ENCODE data around the gene NBAS. TPM values are rescaled to one million over a fixed set of nuclear protein-coding genes. Genes with fewer than 3 reads are reported as not detected.

NBAS gene
- total RNA-seq, 1 donor from 2014 or later: 36.0 TPM

DNA sequence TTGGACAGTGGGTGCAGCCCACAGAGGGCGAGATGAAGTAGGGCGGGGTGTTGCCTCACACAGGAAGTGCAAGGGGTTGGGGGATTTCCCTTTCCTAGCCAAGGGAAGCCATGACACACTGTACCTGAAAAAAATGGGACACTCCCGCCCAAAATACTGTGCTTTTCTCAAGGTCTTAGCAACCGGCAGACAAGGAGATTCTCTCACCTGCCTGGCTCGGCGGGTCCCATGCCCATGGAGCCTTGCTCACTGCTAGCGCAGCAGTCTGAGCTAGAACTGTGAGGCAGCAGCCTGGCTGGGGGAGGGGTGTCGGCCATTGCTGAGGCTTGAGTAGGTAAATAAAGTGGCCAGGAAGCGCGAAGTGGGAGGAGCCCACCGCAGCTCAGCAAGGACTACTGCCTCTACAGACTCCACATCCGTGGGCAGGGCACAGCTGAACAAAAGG, 244.7 kb downstream of the NBAS start:
- intact Hi-C loops (cut with micrococcal nuclease): no loop called here

DNA sequence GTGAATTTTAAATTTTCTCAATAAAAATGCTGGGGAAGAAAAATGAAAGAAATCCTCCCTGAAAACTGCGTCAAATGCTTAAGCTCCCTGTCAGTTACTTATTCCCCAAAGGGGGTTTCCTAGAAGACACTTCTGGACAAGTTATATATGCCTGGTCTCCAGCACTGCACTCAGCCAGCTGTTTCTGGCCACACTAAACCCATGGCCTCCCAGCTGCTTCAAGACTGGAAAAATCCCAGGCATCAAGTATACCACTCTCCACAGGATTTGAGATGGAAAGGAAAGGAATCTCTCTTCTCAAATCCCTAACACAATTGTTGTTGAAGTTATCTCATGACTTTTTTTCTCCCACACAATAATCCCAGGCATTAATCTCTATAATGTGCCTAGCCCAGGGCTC, 245.7 kb downstream of the NBAS start:
- intact Hi-C loops (cut with micrococcal nuclease): no loop called here

DNA sequence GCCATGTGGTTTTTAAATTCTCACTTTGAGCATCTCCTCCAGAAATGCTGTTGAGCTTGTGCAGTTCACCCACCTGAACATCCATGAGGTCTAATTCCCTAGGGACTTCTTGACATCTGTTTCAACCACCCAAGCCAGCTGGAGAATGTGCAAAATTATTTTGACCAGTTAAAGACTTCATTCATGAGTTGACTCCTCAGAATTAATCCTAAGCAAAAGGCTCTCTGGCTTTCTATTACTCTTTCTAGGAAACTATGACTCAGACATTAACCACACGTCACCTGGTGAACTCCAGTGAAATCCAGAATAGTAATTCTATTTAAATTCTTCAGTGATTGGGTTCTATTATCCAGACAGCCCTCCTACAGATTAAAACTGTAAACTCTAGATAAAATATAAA, 247.5 kb downstream of the NBAS start:
- intact Hi-C loops (cut with micrococcal nuclease): loop anchor here (1.0 to 5.0 kb wide), 3 partner anchors 64 to 249 kb away; partner anchors contain the start of gene NBAS

DNA sequence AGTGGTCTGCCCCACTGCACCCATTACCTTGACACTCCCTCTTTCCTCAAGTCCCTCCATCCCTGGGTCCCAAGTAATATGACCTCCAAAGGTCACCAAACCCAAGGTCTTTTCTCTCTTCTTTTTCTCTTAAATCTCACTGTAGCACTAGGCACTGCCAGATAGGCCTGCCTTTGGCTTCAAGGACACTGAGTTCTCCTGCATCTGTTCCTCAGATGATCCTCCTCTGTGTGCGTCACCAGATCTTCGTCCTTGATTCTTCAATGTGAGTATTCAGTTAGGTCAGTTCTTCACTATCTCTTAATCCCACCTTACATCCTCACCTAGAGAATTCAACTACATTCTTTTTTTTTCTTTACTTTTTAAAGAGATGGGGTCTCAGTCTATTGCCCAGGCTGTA, 249.2 kb downstream of the NBAS start:
- intact Hi-C loops (cut with micrococcal nuclease): loop anchor here (1.0 to 5.0 kb wide), 3 partner anchors 11 to 250 kb away; partner anchors contain the start of gene NBAS

DNA sequence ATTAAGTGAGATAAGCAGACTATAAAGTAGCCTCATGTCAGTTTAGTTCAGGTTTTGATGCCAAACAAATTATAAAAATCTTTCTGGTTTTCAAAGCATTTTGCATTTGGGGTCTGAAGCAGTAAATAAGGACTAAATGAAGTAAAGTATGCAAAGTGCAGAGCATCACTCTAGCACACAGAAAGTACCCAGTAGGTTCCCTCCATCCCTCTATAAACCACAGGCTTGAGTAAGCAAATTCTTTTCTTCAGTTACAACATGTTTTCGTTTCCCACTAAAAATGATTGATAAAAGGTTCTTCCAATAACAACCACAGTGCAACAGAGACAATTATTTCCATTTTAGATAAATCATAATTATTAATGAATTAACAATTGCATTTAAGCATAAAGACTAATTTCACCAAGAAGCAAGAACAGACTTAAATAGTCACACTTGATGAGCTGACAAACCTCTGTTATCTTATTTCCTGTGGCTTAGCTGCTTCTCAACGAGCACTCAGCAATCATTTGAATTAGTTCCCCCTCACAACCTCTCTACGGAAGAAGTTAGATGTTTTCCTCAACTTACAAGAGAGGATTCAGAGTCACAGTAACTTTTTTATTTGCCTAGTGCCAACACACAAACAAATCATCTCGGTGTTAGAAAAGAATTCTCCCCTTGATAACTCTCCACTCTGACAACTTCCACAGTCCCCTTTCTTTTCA, 249.8 kb downstream of the NBAS start:
- intact Hi-C loops (cut with micrococcal nuclease): loop anchor here (1.0 to 5.0 kb wide), 3 partner anchors 10 to 251 kb away; partner anchors contain the start of gene NBAS

DNA sequence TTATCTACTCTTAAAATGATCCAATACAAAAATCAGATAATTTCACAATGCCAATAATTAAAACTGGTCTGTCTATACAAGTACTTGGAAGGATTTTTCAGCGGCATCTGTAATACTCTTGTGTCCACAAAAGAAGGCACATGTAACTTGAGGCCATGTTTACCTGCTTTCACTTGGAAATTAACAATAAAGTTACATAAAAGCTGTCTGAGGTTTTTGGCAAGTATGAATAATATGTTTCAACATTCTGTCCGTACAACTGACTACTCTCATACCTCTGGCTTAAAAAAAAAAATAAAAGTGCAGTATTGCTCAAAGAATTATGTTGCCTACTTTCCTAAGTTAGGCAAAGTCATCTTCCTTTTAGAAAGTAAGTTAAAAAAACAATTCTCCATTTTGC, 253.6 kb downstream of the NBAS start:
- intact Hi-C loops (cut with micrococcal nuclease): no loop called here

DNA sequence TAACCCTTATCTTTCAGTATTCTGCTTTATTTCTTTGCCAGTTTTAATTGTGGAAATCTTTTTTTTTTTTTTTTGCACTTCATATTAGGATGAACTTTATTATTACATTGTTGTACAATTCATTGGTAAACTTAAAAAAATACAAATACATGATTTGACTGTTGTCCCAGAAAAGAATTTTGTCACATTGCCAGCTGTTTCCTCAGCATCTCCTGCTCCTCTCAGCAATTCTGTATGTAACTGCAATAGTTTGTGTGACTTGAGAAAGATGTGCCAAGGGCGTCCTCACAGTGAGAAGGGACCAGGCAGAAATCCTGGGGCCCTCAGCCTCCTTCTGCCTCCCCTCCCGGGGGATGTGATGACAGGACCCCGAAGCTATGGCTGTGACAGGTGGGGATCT, 254.4 kb downstream of the NBAS start:
- intact Hi-C loops (cut with micrococcal nuclease): no loop called here

DNA sequence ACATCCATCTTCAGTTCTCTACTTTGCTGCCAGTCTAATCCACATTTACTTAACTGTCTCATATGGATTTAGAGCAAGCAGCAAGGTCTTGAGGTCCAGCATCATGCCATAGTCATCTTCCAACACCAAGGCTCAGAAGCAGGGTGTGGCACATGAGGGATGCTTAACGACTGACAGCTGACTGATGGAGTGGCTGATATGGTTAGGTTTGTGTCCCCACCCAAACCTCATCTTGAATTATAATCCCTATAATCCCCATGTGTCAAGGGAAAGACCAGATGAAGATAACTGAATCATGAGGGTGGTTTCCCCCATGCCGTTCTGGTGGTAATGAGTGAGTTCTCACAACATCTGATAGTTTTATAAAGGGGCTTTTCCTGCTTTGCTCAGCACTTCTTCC, 257.3 kb downstream of the NBAS start:
- intact Hi-C loops (cut with micrococcal nuclease): no loop called here

DNA sequence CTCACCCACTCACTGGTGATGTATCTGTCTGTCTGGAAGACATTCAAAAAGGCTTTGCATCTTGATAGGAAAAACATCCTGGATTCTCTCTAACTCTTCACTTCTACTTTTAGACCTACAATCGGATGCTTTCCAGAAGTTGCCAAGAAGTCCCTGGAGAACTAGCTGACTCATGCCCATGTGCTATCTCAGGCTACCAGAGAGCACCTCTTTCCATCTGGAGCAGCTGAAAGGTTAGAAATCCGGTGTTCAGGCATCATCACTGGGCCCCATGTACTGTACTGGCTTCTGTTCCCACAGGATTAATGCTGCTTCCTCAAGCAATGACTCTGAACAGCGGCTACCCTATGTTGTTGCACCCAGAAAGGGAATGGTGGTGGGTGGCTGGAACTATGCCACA, 259.0 kb downstream of the NBAS start:
- intact Hi-C loops (cut with micrococcal nuclease): no loop called here

DNA sequence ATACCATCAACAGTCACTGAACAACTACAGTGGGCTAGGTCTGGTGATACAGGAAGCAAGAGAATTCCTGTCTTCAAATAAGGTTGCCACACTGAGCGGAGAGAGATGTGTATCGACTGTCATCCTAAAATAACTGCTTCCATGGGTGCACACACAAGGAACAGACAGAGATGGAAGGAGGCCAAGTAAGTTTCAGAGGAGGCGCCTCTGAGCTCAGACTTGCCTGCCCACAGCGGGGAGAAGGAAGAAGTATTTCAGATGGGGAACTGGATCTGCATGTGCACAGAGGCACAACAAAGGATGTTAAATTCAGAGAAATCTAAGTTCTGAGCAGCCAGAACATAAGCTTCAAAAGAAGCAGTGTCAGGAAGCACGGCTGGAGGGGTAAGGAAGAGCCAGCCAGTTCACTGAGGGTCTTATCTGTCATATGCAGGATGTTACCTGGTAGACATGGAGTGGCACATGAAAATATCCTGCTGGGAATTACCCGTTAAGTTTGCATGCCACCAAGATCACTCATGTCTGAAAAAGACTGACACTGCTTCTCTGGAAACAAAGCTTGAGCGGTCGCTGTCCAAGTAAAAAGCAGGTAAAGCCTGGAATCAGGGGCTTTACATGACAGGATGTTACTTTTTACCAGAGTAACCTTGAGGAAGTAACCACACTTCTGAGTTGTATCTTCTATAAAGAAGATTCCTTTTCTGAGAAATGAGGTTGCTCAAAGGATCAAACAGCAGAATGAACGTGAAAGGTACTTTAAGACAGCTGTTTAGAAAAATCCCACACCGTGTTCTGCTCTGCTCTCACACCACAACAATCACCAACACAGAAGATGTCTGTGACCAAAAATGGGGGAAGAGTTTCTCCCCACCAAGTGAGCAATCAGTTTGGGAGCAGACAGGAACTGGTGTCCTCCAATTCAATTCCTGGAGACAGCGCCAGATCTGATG, 260.2 kb downstream of the NBAS start:
- intact Hi-C loops (cut with micrococcal nuclease): loop anchor here (1.0 kb wide), 1 partner anchor 10 kb away; no protein-coding TSS in a partner anchor

DNA sequence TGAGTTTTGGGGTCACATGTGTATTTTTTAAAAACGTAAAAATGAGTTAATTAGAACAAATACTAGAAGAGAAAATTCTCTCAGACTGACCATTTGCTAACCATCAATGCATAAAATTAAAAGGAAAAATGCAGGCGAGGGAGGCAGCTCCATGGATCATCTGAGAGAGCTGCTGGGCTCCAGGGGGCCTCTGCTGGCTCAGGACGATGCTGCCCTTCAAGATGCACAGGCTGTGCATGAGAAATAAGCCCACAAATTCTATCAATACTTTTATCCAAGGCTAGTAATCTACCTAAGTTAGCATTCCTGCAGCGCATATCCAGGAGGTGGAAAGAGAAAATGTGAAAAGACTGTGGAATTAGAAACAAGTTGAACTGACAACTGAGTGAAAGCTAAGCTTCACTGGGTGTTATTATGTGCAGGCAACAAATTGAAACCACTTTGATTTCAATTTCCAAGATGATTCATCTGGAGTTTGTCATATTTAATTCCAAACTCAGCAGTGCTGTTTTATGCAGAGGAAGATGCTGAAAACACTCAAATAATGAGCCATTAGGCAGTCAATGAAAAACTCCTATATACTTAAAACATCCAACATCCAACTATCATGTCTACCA, 261.1 kb downstream of the NBAS start:
- intact Hi-C loops (cut with micrococcal nuclease): no loop called here

DNA sequence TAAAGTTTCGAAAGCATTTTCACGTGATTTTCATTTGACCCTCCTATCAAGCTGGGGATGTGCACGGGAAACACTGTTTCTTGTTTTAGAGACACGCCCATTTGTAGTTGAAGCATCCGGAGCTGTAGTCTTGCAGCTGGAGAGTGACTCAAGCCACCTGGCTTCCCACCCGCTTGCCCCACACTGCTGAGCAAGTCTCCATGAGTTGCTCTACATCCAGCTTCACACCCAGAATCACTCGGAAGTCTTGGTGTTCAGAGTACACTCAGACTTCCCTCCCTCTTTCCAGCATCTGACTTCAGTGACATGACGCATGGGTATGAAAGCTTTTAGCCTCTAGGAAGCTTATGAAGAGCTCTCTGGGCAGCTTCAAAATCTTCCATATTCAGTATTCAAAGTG, 262.4 kb downstream of the NBAS start:
- intact Hi-C loops (cut with micrococcal nuclease): no loop called here

DNA sequence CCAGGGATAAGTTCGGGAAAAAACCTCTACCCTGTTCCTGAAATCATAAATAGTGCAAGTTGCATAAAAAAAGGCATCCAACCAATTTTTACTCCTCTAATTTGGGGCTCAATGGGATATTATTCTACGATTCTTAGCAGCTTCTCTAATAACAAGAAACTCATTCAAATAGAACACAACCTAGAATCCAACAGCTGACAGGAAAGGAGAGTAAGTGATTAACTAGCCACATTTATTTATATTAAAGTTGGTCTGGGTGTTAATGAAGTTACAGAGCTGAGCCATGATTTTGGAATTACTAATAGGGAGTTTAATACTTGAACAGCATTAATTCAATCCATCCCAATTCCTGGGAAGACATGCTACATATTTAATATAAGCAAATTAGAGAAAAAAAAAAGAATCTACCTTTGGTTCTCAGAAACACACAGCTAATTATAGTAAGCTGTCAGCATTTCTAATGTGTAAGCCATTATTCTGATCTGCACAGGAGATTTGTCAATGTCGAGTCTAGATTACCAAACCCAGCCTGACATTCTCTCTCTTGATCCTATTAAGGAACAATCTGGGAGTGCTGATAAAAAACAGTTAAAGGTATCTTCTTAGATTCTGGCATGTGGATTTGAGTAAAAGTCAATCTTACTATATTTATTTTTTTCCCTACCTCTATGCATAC, 267.7 kb downstream of the NBAS start:
- intact Hi-C loops (cut with micrococcal nuclease): no loop called here

DNA sequence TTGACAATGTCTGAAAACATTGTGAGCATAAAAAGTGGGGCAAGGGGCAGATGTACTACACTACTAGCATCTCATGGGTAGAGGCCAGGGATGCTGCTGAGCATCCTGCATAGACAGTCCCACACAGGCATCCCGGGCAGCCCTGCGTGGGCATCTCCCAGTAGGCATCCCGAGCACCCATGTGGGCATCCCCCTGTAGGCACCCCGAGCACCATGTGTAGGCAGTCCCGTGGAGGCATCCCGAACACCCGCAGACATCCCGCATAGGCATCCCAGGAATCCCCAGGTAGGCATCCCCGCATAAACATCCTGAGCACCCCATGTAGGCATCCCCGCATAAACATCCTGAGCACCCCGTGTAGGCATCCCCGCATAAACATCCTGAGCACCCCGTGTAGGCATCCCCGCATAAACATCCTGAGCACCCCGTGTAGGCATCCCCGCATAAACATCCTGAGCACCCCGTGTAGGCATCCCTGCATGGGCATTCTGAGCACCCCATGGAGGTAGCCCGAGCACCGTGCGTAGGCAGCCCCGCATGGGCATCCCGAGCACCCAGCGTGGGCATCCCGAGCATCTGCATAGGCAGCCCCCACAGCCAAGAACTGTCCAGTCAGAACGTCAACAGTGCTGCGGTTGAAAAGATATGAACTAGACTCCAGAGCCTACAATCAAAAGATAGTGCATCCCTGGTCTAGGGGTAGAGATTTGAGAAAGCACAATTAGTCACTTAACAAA, 273.5 kb downstream of the NBAS start:
- intact Hi-C loops (cut with micrococcal nuclease): no loop called here

DNA sequence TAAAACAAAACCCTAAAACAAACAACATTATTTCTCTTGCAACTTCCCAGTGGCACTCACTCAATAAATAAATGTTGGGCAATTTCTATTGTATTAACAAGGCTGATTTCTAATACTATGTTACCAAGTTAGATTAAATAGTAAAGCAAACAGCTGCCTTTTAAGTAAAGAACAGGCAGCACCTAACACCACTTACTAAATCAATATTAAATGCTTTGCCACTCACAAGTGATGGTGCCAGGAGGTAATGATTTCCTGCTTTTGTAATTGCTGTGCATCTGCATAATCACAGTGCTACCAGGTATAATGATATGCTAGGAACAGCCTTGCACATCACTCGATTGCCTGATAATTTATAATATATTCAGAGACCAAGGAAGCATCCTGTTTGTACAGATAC, 276.5 kb downstream of the NBAS start:
- intact Hi-C loops (cut with micrococcal nuclease): no loop called here

DNA sequence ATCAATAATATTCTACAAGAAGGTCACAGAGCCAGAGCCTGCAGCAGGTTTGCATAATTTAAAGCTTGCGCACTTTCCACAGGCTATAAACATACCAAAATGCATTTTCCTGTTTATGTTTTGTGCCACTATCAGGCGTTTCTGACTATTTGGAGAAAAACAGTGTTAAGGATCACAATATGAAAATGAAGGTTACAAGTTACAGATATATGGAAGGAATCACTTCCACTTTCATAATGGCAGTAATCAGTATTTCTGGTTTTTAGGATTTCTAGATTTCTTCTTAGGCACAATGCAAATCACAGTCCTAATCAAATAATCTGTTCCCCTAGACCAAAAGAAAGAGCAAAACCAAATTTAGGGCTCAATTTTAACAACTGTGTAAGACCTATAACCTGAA, 279.5 kb downstream of the NBAS start:
- intact Hi-C loops (cut with micrococcal nuclease): no loop called here

DNA sequence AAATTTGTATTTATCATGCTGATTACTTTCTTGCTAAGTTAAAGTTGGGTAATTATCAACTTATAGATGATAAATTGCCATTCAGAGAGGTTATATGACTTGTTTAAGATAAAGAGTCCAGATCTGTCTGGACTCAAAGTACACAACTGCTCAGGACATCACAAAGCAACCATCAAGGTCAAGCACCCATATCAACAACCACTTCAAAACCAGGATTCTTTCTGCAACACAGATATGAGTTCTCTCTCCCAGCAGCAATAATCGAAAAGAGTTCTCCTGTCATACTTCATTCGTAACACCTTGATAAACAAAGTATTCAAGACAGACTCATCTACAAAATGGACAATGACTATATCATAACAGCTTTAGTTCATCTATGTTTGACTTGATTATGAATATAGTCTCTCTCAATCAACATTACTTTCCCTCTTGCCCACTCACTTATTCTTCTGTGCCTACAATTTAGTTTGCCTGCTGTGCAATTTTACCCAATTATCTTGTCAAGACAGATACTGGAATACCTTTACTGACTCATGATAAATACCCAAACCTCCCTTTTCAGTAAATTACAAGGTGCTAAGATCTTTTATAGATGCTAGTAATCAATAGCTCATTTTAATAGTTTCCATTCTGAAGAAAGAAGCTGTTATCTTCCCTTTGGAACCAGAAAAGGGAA, 281.8 kb downstream of the NBAS start:
- intact Hi-C loops (cut with micrococcal nuclease): no loop called here

DNA sequence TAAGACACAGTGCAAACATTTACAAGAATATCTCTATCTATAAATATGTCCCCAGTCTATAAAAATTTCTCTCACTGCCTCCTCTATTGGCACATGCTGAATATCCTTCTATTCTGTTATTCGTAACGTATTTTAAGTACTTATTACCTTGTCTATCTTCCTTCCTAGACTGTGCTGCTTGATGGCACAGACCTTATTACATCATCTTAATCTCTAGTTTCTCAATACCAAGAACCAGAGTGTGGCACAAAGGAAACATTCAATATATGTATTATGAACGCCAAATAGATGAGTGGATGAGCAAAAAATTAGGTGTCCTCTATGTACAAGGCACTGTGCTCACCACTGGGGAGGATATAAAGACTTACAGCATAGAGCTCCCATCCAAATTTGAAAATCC, 282.8 kb downstream of the NBAS start:
- intact Hi-C loops (cut with micrococcal nuclease): no loop called here

DNA sequence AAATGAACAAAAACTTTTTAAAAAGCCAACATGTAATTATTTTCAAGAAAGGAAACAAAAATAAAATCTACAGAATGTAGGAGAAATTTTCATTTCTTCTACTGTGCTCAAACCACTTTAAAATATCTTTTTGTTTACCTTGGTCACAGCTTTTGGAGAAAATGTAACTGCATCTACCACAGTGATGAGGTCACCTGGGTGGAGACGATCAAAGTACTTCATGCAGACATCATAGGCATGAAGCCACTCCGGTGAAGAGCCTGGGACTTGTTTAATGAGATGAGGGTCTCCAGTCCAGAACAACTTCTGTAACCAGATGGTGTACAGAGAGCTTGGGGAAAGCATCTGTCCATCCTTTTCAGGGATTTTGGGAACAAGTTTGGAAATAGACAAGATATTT, 285.8 kb downstream of the NBAS start:
- intact Hi-C loops (cut with micrococcal nuclease): no loop called here

DNA sequence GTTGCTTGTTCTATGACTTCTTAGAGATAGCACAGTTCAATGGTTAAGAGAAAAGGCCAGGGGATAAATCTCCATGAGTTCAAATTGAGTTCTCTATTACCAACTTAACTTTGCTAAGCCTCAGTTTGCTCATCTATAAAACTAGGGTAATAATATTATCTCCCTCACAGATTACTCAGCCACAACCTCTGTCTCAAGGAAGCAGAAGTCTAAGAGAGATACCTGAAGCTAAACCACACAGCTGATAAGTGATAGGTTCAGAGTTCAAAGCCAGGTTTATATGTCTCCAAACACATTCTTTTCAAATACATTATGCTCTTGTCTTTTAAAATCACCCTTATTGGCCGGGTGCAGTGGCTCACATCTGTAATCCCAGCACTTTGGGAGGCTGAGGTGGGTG, 287.7 kb downstream of the NBAS start:
- intact Hi-C loops (cut with micrococcal nuclease): no loop called here
